H9 (cell line): ENCODE results near the gene AFG1L. TPM values are rescaled to one million over a fixed set of nuclear protein-coding genes. Genes with fewer than 3 reads are reported as not detected.

Experiments used
- DNase-seq: peaks from one replicate; pipeline ENCODE4 v3.0.0-alpha.2; 2017
- H2AFZ ChIP-seq: one replicate; pipeline ENCODE4 v1.6.1; 2013; ENCODE audit warnings: mild to moderate bottlenecking, low read length, control low read depth, moderate library complexity
- H2AK5ac ChIP-seq: 2 replicates; pipeline ENCODE4 v1.6.1; 2013; ENCODE audit warnings: low read length, control low read depth, mixed read lengths; ENCODE audit not compliant: insufficient read length
- H2BK120ac ChIP-seq: one replicate; pipeline ENCODE4 v1.6.1; 2013; ENCODE audit warnings: low read depth, mild to moderate bottlenecking, low read length, control low read depth, inconsistent platforms; ENCODE audit not compliant: poor library complexity, severe bottlenecking
- H2BK12ac ChIP-seq: 2 replicates; pipeline ENCODE4 v1.6.1; 2013; ENCODE audit warnings: low read length, control low read depth, mixed read lengths, low read depth; ENCODE audit not compliant: insufficient read length
- H2BK15ac ChIP-seq: 2 replicates; pipeline ENCODE4 v1.6.1; 2013; ENCODE audit warnings: low read depth, low read length, control low read depth
- H2BK20ac ChIP-seq: one replicate; pipeline ENCODE4 v1.6.1; 2013; ENCODE audit warnings: low read depth, mild to moderate bottlenecking, low read length, control low read depth, inconsistent platforms; ENCODE audit not compliant: poor library complexity, severe bottlenecking
- H2BK5ac ChIP-seq: 2 replicates; pipeline ENCODE4 v1.6.1; 2013; ENCODE audit warnings: low read length, control low read depth, mixed read lengths; ENCODE audit not compliant: insufficient read length
- H3K14ac ChIP-seq: 2 replicates; pipeline ENCODE4 v1.6.1; 2013; ENCODE audit warnings: low read length, control low read depth; ENCODE audit not compliant: insufficient read depth
- H3K18ac ChIP-seq: 2 replicates; pipeline ENCODE4 v1.6.1; 2013; ENCODE audit warnings: low read depth, mild to moderate bottlenecking, mixed read lengths, low read length, control low read depth; ENCODE audit not compliant: insufficient read length
- H3K23ac ChIP-seq: 2 replicates; pipeline ENCODE4 v1.6.1; 2013; ENCODE audit warnings: low read length, control low read depth, mixed read lengths, low read depth; ENCODE audit not compliant: insufficient read length
- H3K23me2 ChIP-seq: 2 replicates; pipeline ENCODE4 v1.6.1; 2013; ENCODE audit warnings: low read depth, mild to moderate bottlenecking, mixed read lengths, low read length, control low read depth; ENCODE audit not compliant: insufficient read length, poor library complexity, severe bottlenecking
- H3K27ac ChIP-seq: 2 replicates; pipeline ENCODE4 v1.5.1; 2013; ENCODE audit warnings: low read length, control low read depth, mixed read lengths, low read depth; ENCODE audit not compliant: insufficient read length
- H3K27me3 ChIP-seq: 2 replicates; pipeline ENCODE4 v1.6.1; 2013; ENCODE audit warnings: low read length, control low read depth, inconsistent platforms; ENCODE audit not compliant: insufficient read depth
- H3K4ac ChIP-seq: 2 replicates; pipeline ENCODE4 v1.6.1; 2013; ENCODE audit warnings: low read depth, mild to moderate bottlenecking, control low read depth, inconsistent platforms, low read length, moderate library complexity
- H3K4me1 ChIP-seq: 2 replicates; pipeline ENCODE4 v1.6.1; 2013; ENCODE audit warnings: low read length, control low read depth, inconsistent platforms; ENCODE audit not compliant: insufficient read depth
- H3K4me2 ChIP-seq: 2 replicates; pipeline ENCODE4 v1.6.1; 2013; ENCODE audit warnings: low read length, control low read depth, mixed read lengths; ENCODE audit not compliant: insufficient read length, insufficient read depth
- H3K56ac ChIP-seq: 2 replicates; pipeline ENCODE4 v1.6.1; 2013; ENCODE audit warnings: low read depth, mild to moderate bottlenecking, mixed read lengths, low read length, control low read depth; ENCODE audit not compliant: insufficient read length
- H3K79me1 ChIP-seq: 2 replicates; pipeline ENCODE4 v1.6.1; 2013; ENCODE audit warnings: low read depth, mild to moderate bottlenecking, moderate library complexity, low read length, control low read depth, inconsistent platforms; ENCODE audit not compliant: insufficient read depth, poor library complexity, severe bottlenecking
- H3K79me2 ChIP-seq: 2 replicates; pipeline ENCODE4 v1.6.1; 2013; ENCODE audit warnings: low read length, control low read depth, inconsistent platforms; ENCODE audit not compliant: insufficient read depth
- H3K9ac ChIP-seq: 2 replicates; pipeline ENCODE4 v1.6.1; 2013; ENCODE audit warnings: low read length, control low read depth, mixed read lengths; ENCODE audit not compliant: insufficient read length; ENCODE audit errors: extremely low read depth
- H3K9me3 ChIP-seq: one replicate; pipeline ENCODE4 v1.6.1; 2013; ENCODE audit warnings: low read depth, low read length, inconsistent platforms; ENCODE audit not compliant: control insufficient read depth
- H3T11ph ChIP-seq: one replicate; pipeline ENCODE4 v1.6.1; 2013; ENCODE audit warnings: mild to moderate bottlenecking, low read length, control low read depth, inconsistent platforms
- H4K20me1 ChIP-seq: one replicate; pipeline ENCODE4 v1.6.1; 2013; ENCODE audit not compliant: control insufficient read depth, insufficient read length, insufficient read depth
- H4K5ac ChIP-seq: 2 replicates; pipeline ENCODE4 v1.6.1; 2013; ENCODE audit warnings: low read depth, mild to moderate bottlenecking, mixed read lengths, low read length, control low read depth; ENCODE audit not compliant: insufficient read length
- H4K8ac ChIP-seq: replicated peaks from 2 replicates; pipeline ENCODE4 v1.6.1; 2013; ENCODE audit warnings: low read length, control low read depth, mixed read lengths, low read depth; ENCODE audit not compliant: insufficient read length
- H4K91ac ChIP-seq: 2 replicates; pipeline ENCODE4 v1.6.1; 2013; ENCODE audit warnings: low read depth, mild to moderate bottlenecking, moderate library complexity, mixed read lengths, low read length, control low read depth; ENCODE audit not compliant: insufficient read length
- H3K27ac Mint-ChIP-seq, 3 experiments: 2 replicates in 2 of 3; 3 replicates in 1 of 3; pipeline ENCODE4 v1.8.0; 2020 to 2021; ENCODE audit warnings: mixed read lengths in 3 of 3, mild to moderate bottlenecking in 1 of 3, moderate library complexity in 1 of 3
- H3K27me3 Mint-ChIP-seq: 2 replicates; pipeline ENCODE4 v1.8.0; 2021; ENCODE audit warnings: low read depth, mild to moderate bottlenecking, moderate library complexity, mixed read lengths
- H3K36me3 Mint-ChIP-seq, 3 experiments: 2 replicates in 2 of 3; 3 replicates in 1 of 3; pipeline ENCODE4 v1.8.0; 2020 to 2021; ENCODE audit warnings: low read depth in 3 of 3, mixed read lengths in 3 of 3; ENCODE audit not compliant: insufficient read depth in 1 of 3
- H3K4me1 Mint-ChIP-seq, 2 experiments: 2 replicates each; pipeline ENCODE4 v1.8.0; 2020; ENCODE audit warnings: mixed read lengths in 2 of 2
- H3K4me3 Mint-ChIP-seq, 2 experiments: 2 replicates in 1 of 2; 3 replicates in 1 of 2; pipeline ENCODE4 v1.8.0; 2020 to 2021; ENCODE audit warnings: mild to moderate bottlenecking in 2 of 2, mixed read lengths in 2 of 2, moderate library complexity in 1 of 2
- H3K9me3 Mint-ChIP-seq, 2 experiments: 2 replicates in 1 of 2; 3 replicates in 1 of 2; pipeline ENCODE4 v1.8.0; 2020; ENCODE audit warnings: mild to moderate bottlenecking in 2 of 2, mixed read lengths in 2 of 2, moderate library complexity in 1 of 2
- WGBS: extraction: QIAGEN DNeasy Blood & Tissue Kit; methylation state at CpG from one replicate; pipeline ENCODE4 v1.1.7; 2013; ENCODE audit warnings: missing lambda C conversion rate, low lambda C conversion rate, mixed read lengths; ENCODE audit not compliant: insufficient read length; ENCODE audit errors: extremely low coverage; 5-methylcytosine and 5-hydroxymethylcytosine counted together
- total RNA-seq: library from RNA; stranded (reverse); gene quantifications from 2 replicates; pipeline ENCODE4 v1.2.1, GENCODE V29; 2021
- TF ChIP-seq, protein P1 (sequence below): fragments of 200-600 bp; sonication (generic); conservative IDR thresholded peaks from 3 replicates; pipeline ENCODE4 v1.8.0; 2021; ENCODE audit warnings: antibody characterized with exemption, mild to moderate bottlenecking

Gene AFG1L
- total RNA-seq, 1 experiment from 2014 or later = 4.7 TPM

DNA sequence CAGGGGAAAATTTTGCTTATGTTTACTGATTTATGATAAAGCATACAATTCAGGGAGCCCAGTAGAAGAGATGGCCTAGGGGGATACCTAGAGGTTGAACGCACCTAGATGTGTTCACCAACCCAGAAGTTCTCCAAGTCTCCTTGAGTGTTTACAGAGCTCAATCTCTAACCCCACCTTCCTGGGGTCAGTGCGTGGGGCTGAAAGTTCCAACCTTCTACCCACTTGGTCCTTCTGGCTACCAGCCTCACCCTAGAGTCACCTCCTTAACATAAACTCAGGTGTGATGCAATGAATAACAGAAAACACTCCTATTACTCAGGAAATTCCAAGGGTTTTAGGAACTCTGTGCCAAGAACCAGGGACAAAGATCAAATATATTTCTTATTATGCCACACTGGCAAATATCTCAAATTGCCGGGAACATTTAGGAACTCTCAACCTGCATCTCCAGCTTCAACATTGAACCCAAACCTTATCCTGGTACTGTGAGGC is 26.4 kb downstream of the AFG1L start:
- no peak overlapping the region for H3K27ac ChIP-seq
- WGBS = no CpG with 5 or more reads among the region's 3 CpGs
- no peaks in the 10 kb centered on the region for H3K4me1 ChIP-seq
- TF ChIP-seq, protein P1, sequence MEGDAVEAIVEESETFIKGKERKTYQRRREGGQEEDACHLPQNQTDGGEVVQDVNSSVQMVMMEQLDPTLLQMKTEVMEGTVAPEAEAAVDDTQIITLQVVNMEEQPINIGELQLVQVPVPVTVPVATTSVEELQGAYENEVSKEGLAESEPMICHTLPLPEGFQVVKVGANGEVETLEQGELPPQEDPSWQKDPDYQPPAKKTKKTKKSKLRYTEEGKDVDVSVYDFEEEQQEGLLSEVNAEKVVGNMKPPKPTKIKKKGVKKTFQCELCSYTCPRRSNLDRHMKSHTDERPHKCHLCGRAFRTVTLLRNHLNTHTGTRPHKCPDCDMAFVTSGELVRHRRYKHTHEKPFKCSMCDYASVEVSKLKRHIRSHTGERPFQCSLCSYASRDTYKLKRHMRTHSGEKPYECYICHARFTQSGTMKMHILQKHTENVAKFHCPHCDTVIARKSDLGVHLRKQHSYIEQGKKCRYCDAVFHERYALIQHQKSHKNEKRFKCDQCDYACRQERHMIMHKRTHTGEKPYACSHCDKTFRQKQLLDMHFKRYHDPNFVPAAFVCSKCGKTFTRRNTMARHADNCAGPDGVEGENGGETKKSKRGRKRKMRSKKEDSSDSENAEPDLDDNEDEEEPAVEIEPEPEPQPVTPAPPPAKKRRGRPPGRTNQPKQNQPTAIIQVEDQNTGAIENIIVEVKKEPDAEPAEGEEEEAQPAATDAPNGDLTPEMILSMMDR = no peak
- Mint-ChIP-seq H3K27me3 (no peaks in the 10 kb centered on the region), H3K9me3 (no peaks in the 10 kb centered on the region), H3K4me3 (no peak overlapping the region), H3K36me3 (no peaks in the 10 kb centered on the region), H3K27ac (no peak overlapping the region), H3K4me1 (0 out of 4 replicates have a peak, but pooled peaks cover 0 to 2% of the 10 kb centered on the region in 2 experiments)
- no peak overlapping the region for H4K91ac ChIP-seq
- no peak overlapping the region for H2BK5ac ChIP-seq
- H2BK15ac ChIP-seq = no peak overlapping the region
- no peak overlapping the region for H2BK120ac ChIP-seq
- H3K79me1 ChIP-seq = no peaks in the 10 kb centered on the region
- no peak overlapping the region for H4K8ac ChIP-seq
- H4K20me1 ChIP-seq = no peaks in the 10 kb centered on the region
- no peak overlapping the region for H3K4me2 ChIP-seq
- no peak overlapping the region for H2AFZ ChIP-seq
- H3K23me2 ChIP-seq = no peaks in the 10 kb centered on the region
- no peak overlapping the region for H3K18ac ChIP-seq
- H2BK20ac ChIP-seq = no peak overlapping the region
- H3K27me3 ChIP-seq = no peaks in the 10 kb centered on the region
- H3K14ac ChIP-seq = no peak overlapping the region
- H2AK5ac ChIP-seq = no peak overlapping the region
- no peak overlapping the region for H3K4ac ChIP-seq
- no peaks in the 10 kb centered on the region for H3K79me2 ChIP-seq
- no peak overlapping the region for H4K5ac ChIP-seq
- no peak overlapping the region for H3K56ac ChIP-seq
- H3T11ph ChIP-seq = no peak overlapping the region
- H3K9me3 ChIP-seq = no peaks in the 10 kb centered on the region
- no peak for DNase-seq
- H3K9ac ChIP-seq = no peak overlapping the region
- H3K23ac ChIP-seq = no peak overlapping the region
- H2BK12ac ChIP-seq = no peak overlapping the region
